Endometrial microvascular endothelial cells (primary cell): ENCODE results near the gene USP47. TPM values are rescaled to one million over a fixed set of nuclear protein-coding genes. Genes with fewer than 3 reads are reported as not detected.

Experiments used
- in situ Hi-C: cut with HindIII; loops from 2 replicates; pipeline ENCODE4 v1.10.0; 2017; ENCODE audit warnings: low sequenced_read_pairs, low pct_unique_long_range_greater_than_20kb; ENCODE audit errors: inconsistent ontology term
- total RNA-seq: library from RNA; depleted of rRNA; stranded (reverse); fragments of >200 nt; gene quantifications from one replicate; pipeline ENCODE4 v1.2.3, GENCODE V29; 2015; ENCODE audit errors: inconsistent ontology term

Gene USP47
- total RNA-seq, 1 donor from 2014 or later = 35.4 TPM

GRCh38 chr11:11971906-11972547 lies 130.3 kb downstream of the USP47 start:
- in situ Hi-C loops = no loop called here

DNA sequence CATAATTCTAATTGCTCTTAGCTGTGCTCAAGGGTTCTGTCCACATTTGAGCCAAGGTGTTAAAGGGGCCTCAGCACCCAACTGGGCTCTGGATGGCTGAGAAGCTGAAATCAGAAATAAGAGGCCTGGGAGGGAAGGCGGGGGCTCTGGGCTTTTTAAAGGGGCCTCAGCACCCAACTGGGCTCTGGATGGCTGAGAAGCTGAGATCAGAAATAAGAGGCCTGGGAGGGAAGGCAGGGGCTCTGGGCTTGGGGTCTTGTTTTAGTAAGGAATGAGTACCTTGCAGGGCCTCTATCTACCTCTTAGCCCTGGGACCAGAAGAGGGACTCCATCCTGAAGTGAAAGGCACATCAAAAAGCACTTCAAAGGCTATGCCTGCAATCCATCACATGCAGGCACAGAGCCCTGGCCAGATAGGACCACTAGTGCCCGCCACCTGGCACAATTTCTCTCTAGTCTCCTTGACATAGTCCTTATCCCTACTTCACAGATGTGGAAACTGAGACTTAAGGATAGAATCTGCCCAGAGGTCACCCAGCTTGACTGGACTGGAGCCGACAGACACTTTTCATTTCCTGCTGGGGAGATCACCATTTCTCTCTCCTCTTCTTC lies 131.1 kb downstream of the USP47 start:
- in situ Hi-C loops = no loop called here

DNA sequence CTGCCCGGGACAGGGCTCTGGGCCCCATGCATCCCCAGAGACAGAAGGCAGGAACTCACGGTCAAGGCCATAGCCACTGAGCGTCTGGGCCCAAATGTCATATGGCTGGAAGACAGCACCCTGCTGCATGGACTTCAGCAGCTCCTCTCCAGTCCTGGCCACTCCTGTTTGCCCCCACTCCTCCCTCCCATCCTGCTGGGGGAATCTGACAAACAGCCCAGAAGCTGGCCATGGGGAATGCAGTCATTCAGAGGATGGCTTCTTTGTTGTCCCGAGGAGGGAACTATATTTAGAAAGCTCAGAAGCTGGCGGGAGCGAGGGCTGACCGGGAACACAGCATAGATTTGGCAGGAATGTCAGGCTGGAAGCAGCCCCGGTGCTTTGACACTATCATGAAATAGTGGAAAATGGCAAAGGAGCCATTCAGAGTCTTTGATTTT lies 131.6 kb downstream of the USP47 start:
- in situ Hi-C loops = no loop called here

DNA sequence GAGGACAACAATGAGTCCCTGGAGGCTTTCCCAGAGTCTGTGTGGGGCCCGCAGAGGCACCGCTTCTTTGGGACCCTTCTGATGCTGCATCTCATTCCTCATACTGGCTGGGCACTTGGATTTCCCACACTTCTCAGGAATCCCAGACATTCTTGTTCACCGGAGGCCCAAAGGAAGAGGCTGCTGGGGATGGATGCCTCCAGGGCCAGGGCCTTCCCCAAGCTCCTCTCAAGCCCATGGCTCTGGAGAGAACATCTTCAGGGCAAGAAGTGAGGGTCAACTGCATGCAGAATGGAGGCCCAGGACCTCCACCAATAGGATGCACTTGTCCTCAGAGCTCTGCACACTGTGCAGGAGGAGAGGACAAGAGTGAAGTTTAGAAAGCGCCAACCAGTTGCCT lies 132.1 kb downstream of the USP47 start:
- in situ Hi-C loops = no loop called here

DNA sequence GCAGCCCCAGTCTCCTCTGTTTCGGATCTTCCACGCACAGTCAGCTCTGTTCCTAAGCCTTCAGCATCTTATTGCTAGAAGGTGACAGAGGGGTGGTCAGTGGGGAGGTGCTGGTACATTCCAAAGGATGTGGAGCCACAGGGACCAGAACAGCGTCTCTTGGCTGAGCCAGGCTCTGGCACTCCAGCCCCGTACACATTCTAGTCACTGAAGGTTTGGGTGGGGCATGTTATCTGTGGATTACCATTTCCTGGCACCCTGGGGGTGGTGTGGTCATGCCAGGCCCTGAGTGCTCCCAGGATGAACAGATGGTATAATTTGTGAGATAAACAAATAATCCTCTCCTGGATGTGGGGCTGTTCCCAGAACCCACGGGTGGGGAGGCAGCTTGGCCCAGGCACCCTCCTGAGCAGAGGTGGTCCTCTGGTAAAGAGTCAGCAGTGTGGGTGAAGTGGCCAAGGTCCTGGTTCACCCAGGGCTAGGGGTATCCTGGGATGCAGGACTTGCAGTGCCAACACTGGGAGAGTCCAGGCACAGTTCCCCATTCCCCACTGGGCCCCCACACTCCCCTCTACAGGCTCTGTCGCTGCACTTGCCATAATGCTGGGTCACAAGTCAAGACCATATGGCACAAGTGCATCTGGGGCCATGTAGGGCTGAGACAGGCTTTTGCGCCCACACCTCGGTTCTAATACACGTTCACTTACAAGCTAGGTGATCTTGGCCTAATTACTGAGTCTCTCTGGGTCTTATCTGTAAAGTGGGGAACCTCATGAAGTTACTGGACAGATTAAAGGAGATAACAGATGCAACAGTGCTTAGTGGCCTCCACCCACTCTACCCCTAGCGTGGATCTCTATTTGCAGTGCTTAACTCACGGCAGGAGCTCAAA lies 133.7 kb downstream of the USP47 start:
- in situ Hi-C loops = no loop called here

GRCh38 chr11:11976481-11977127 lies 134.8 kb downstream of the USP47 start:
- in situ Hi-C loops = no loop called here

- in situ Hi-C loops = no loop called here
Measured at GRCh38 chr11:11977206-11977938, 135.6 kb downstream of the USP47 start.

GRCh38 chr11:11978098-11978637 lies 136.4 kb downstream of the USP47 start:
- in situ Hi-C loops = no loop called here

GRCh38 chr11:11978792-11979487 lies 137.2 kb downstream of the USP47 start:
- in situ Hi-C loops = no loop called here

GRCh38 chr11:11979488-11980117 lies 137.8 kb downstream of the USP47 start:
- in situ Hi-C loops = no loop called here

DNA sequence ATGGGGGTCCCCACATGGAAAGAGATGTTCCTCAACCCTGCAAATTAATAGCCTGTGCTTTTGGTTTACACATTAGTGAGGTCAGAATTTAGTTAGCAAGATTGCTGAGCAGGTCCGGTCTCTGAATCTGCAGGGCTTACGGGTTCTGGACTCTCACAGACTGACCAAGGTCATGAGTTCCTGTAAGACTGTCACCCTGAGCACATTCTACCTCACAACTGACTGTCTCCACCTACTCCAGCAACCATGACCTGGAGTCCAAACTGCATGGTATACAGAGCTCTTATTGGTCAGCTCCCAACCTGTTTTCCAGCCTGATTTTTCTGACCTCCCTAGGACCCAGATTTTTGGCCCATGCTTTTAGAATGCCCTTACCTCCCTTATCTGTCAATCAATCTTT lies 138.4 kb downstream of the USP47 start:
- in situ Hi-C loops = no loop called here

DNA sequence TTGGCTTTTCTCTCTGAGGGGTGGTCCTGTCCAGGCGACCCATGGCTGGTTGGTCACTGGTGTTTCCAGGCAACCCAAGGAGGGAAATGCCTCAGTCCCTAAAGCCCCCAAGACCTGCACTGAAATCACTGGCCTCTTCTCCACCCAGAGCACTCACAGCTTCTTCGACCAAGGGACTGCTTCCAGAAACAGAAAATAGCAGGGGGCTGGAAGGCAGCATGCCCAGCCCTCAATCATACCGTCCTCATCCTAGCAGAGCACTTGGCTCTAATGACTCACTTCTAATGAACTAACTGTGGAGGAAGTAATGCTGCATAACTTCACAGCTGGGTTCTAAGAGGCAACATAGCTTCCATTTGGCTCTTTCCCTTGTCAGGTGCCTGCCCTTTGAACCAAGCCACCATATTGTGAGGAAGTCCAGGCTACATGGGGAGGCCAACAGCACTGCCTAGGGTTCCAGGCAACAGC lies 139.1 kb downstream of the USP47 start:
- in situ Hi-C loops = no loop called here

DNA sequence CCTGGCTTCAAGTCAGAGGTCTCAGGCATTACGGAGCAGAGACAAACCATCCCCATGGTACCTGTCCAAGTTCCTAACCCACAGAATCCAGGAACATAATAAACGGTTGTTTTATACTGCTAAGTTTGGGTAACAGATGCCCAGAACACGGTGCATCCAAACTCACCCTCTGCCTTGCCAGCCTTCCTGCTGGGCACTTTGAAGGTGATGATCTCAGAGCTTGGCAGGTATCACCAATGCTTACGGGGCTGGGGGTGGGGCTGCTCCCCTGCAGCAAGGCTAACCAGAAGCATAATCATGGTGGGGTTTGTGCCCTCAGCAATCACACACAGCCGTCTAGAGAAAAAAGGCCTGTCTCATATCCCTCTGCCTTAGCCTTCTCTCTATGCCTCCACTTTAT lies 139.6 kb downstream of the USP47 start:
- in situ Hi-C loops = no loop called here

DNA sequence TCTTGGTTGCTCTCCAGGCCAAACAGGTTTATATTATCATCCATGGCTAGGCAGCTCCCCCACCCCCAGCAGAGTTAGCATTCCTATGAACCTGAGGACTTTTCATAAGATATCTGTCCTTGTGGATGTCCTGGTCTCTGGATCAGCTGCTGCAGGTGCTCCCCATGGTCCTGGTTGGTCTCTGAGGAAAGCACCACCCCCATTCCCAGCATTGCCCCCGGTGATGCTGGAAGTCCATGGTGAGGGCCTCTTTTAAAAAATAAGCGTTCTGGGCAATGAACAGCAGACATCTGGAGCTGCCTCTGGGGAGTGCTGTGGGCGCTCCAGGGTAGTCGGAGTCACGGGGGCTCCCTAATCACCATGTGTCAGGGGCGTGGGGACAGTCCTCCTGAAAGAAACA lies 140.1 kb downstream of the USP47 start:
- in situ Hi-C loops = no loop called here

DNA sequence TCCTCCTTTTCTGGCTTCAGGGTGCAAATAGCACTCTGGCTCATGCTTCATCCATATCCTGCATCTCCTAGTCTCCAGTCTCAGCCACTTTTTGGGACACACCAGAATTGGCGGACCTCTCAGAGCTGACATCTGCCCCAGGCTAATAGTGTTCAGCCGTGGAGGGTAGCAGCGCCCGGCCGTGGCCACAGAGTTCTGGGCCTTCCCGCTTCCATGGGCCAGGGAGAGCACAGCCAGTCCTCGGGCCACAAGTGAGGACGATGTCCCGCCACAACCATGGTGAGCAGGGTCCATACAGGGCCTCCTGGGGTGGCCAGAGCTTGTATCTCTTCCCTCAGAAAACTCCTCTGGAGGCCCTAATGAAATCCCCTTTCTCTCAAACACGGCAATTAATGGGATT lies 140.7 kb downstream of the USP47 start:
- in situ Hi-C loops = no loop called here

DNA sequence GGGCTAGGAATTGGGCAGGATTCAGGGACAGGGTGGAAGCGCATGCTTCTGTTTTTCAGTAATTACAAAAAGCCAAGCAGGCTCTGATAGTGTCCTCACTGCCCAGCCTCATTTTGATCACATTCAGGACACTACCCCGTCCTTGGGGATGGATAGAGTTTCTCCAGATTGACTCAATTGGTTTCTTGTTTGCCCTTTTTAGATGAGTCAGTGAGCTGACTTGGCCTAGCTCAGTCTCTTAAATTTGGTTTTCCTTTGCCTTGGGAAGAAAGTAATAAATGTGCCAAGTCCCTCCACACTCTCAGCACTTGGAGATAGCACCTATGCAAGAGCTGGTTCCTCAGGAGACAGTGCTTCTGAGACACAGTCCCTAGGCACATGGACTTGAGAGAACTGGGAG lies 141.2 kb downstream of the USP47 start:
- in situ Hi-C loops = no loop called here

DNA sequence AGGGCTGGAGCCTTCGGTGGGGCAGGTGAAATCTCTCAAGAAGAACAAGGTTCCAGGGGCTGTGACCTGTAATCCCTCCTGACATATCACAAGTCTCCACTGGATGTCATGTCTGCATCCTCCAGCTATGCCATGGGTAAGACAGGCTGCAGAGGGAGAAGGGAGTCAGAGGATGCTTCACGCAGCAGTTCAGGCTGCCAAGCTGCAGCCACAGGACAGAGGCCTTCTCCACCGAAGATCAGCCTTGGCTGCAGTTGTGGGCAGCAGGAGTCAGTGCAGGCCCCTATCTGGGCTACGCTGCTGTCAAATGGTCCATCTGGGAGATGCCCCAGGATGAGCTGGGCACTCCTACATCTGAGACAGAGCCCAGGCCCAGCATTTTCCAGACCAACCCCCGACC lies 141.7 kb downstream of the USP47 start:
- in situ Hi-C loops = no loop called here
